CD14-positive monocyte (primary cell): Measurements from ENCODE around the gene FAM240A. TPM values are rescaled to one million over a fixed set of nuclear protein-coding genes. Genes with fewer than 3 reads are reported as not detected.

Source experiments
- DNase-seq, 3 donors: peaks; one replicate each; pipeline ENCODE4 v3.0.0-alpha.2; 2011 to 2022
- H2AFZ ChIP-seq: 2 replicates; pipeline ENCODE4 v1.6.0; 2012; ENCODE audit warnings: mild to moderate bottlenecking, low read depth, low read length, inconsistent platforms; ENCODE audit not compliant: insufficient read depth, poor library complexity, severe bottlenecking
- H3K27ac ChIP-seq, 2 donors: 1 replicate in 1 of 2; 2 replicates in 1 of 2; pipeline ENCODE4 v1.5.1; 2012 to 2013; ENCODE audit warnings: low read length in 2 of 2, control low read depth in 1 of 2, inconsistent platforms in 1 of 2, low read depth in 1 of 2, mild to moderate bottlenecking in 1 of 2
- H3K27me3 ChIP-seq, 2 donors: one replicate each; pipeline versions ENCODE4 v1.6.0 to v1.6.1; 2011 to 2013; ENCODE audit warnings: low read length in 2 of 2; ENCODE audit not compliant: control insufficient read depth in 2 of 2, insufficient read depth in 2 of 2
- H3K36me3 ChIP-seq, 2 donors: replicated peaks in 1 of 2; 1 replicate in 1 of 2; 2 replicates in 1 of 2; pipeline versions ENCODE4 v1.5.1 to v1.6.1; 2012 to 2013; ENCODE audit warnings: low read length in 2 of 2, control low read depth in 1 of 2, inconsistent platforms in 1 of 2, mild to moderate bottlenecking in 1 of 2; ENCODE audit not compliant: insufficient read depth in 2 of 2, control insufficient read depth in 1 of 2
- H3K4me1 ChIP-seq, 2 donors: 1 replicate in 1 of 2; 2 replicates in 1 of 2; pipeline versions ENCODE4 v1.5.1 to v1.6.1; 2012 to 2013; ENCODE audit warnings: low read length in 2 of 2, control low read depth in 1 of 2, inconsistent platforms in 1 of 2, mild to moderate bottlenecking in 1 of 2, moderate library complexity in 1 of 2; ENCODE audit not compliant: insufficient read depth in 2 of 2, control insufficient read depth in 1 of 2
- H3K4me2 ChIP-seq: replicated peaks from 2 replicates; pipeline ENCODE3; 2012; ENCODE audit warnings: low read length, moderate library complexity, mild to moderate bottlenecking; ENCODE audit not compliant: poor library complexity, severe bottlenecking; ENCODE audit errors: extremely low read depth
- H3K4me3 ChIP-seq, 3 experiments: fragments of 200-600 bp in 1 of 3; sonication (generic) in 1 of 3; replicated peaks in 1 of 3; 1 replicate in 2 of 3; 2 replicates in 1 of 3; pipeline ENCODE4 v1.5.1; 2011 to 2013; ENCODE audit warnings: low read length in 3 of 3, mild to moderate bottlenecking in 3 of 3, control low read depth in 2 of 3, low read depth in 2 of 3, inconsistent platforms in 1 of 3, moderate library complexity in 1 of 3
- H3K79me2 ChIP-seq: 2 replicates; pipeline ENCODE4 v1.6.0; 2012; ENCODE audit warnings: mild to moderate bottlenecking, control low read depth, inconsistent platforms, low read length, moderate library complexity; ENCODE audit not compliant: insufficient read depth
- H3K9ac ChIP-seq: 2 replicates; pipeline ENCODE4 v1.6.0; 2017; ENCODE audit warnings: low read length, mild to moderate bottlenecking; ENCODE audit not compliant: insufficient read depth, poor library complexity, severe bottlenecking
- H3K9me3 ChIP-seq, 2 donors: replicated peaks in 1 of 2; 1 replicate in 1 of 2; 2 replicates in 1 of 2; pipeline versions ENCODE4 v1.5.1 to v1.6.1; 2012 to 2013; ENCODE audit warnings: low read length in 2 of 2, control low read depth in 1 of 2; ENCODE audit not compliant: control insufficient read depth in 1 of 2, insufficient read depth in 1 of 2
- H4K20me1 ChIP-seq: 2 replicates; pipeline ENCODE4 v1.6.0; 2012; ENCODE audit warnings: mild to moderate bottlenecking, low read length, control low read depth, moderate library complexity; ENCODE audit not compliant: insufficient read depth
- H3K27ac Mint-ChIP-seq, 7 donors: one replicate each; pipeline ENCODE4 v1.8.0; 2020; ENCODE audit warnings: mild to moderate bottlenecking in 7 of 7, mixed read lengths in 7 of 7, moderate library complexity in 6 of 7, inconsistent platforms in 2 of 7
- H3K27me3 Mint-ChIP-seq, 3 donors: one replicate each; pipeline ENCODE4 v1.8.0; 2021 to 2022; ENCODE audit warnings: low read depth in 3 of 3, mild to moderate bottlenecking in 3 of 3, mixed read lengths in 3 of 3, moderate library complexity in 3 of 3, inconsistent platforms in 1 of 3
- H3K36me3 Mint-ChIP-seq, 2 donors: one replicate each; pipeline ENCODE4 v1.8.0; 2020; ENCODE audit warnings: mixed read lengths in 2 of 2, inconsistent platforms in 1 of 2, mild to moderate bottlenecking in 1 of 2
- H3K4me1 Mint-ChIP-seq: one replicate; pipeline ENCODE4 v1.8.0; 2020; ENCODE audit warnings: mild to moderate bottlenecking, mixed read lengths
- H3K4me3 Mint-ChIP-seq, 2 donors: one replicate each; pipeline ENCODE4 v1.8.0; 2020; ENCODE audit warnings: mild to moderate bottlenecking in 2 of 2, mixed read lengths in 2 of 2, moderate library complexity in 1 of 2
- H3K9me3 Mint-ChIP-seq, 7 donors: one replicate each; pipeline ENCODE4 v1.8.0; 2020 to 2022; ENCODE audit warnings: mixed read lengths in 7 of 7, mild to moderate bottlenecking in 6 of 7, moderate library complexity in 6 of 7, inconsistent platforms in 2 of 7
- WGBS: methylation state at CpG from one replicate; pipeline ENCODE4 v1.1.5; 2013; ENCODE audit warnings: missing lambda C conversion rate; ENCODE audit not compliant: insufficient coverage; 5-methylcytosine and 5-hydroxymethylcytosine counted together
- intact Hi-C, 2 donors: fragments of 100-400 bp; cut with micrococcal nuclease; formaldehyde crosslinking; loops; one replicate each; pipeline versions ENCODE4 v1.15.0 to v1.15.1; 2023
- polyA plus RNA-seq, 3 donors: library from polyadenylated mRNA; depleted of rRNA in 1 of 3; unstranded in 2 of 3; stranded (reverse) in 1 of 3; fragments of 300-500 nt in 2 of 3; fragments of >200 nt in 1 of 3; fragmentation: Illumina TruSeq in 2 of 3; gene quantifications; 1 replicate in 2 of 3; 2 replicates in 1 of 3; pipeline ENCODE4 v1.2.3, GENCODE V29; 2012 to 2021
- TF ChIP-seq, protein P1 (sequence below): fragments of 200-600 bp; IDR thresholded peaks from one replicate; pipeline ENCODE4 v1.8.0; 2022; ENCODE audit warnings: antibody characterized with exemption, mild to moderate bottlenecking

FAM240A gene
- polyA plus RNA-seq, 3 donors: not detected

GRCh38 chr3:46617941-46618340, 5.6 kb downstream of the FAM240A start:
- Mint-ChIP-seq H3K4me1 (no peaks in the 10 kb centered on the region), H3K9me3 (peaks cover 0 to 4% (median 0%) of the 10 kb centered on the region in 7 donors), H3K27me3 (peaks cover 14 to 36% (median 28%) of the 10 kb centered on the region in 3 donors), H3K4me3 (no peak overlapping the region), H3K27ac (no peak overlapping the region), H3K36me3 (no peaks in the 10 kb centered on the region)
- WGBS: no CpG with 5 or more reads among the region's 3 CpGs
- Histone ChIP-seq H4K20me1 (no peaks in the 10 kb centered on the region), H3K4me2 (no peak overlapping the region), H3K79me2 (no peaks in the 10 kb centered on the region), H2AFZ (no peak overlapping the region), H3K9me3 (no peaks in the 10 kb centered on the region), H3K4me1 (no peaks in the 10 kb centered on the region), H3K4me3 (no peak overlapping the region), H3K27ac (no peak overlapping the region), H3K27me3 (peaks cover 3 to 6% of the 10 kb centered on the region in 2 donors), H3K9ac (no peak overlapping the region), H3K36me3 (no peaks in the 10 kb centered on the region)
- no peak for DNase-seq
- TF ChIP-seq, protein P1, sequence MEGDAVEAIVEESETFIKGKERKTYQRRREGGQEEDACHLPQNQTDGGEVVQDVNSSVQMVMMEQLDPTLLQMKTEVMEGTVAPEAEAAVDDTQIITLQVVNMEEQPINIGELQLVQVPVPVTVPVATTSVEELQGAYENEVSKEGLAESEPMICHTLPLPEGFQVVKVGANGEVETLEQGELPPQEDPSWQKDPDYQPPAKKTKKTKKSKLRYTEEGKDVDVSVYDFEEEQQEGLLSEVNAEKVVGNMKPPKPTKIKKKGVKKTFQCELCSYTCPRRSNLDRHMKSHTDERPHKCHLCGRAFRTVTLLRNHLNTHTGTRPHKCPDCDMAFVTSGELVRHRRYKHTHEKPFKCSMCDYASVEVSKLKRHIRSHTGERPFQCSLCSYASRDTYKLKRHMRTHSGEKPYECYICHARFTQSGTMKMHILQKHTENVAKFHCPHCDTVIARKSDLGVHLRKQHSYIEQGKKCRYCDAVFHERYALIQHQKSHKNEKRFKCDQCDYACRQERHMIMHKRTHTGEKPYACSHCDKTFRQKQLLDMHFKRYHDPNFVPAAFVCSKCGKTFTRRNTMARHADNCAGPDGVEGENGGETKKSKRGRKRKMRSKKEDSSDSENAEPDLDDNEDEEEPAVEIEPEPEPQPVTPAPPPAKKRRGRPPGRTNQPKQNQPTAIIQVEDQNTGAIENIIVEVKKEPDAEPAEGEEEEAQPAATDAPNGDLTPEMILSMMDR: no peak
- intact Hi-C loops: no loop called here

DNA sequence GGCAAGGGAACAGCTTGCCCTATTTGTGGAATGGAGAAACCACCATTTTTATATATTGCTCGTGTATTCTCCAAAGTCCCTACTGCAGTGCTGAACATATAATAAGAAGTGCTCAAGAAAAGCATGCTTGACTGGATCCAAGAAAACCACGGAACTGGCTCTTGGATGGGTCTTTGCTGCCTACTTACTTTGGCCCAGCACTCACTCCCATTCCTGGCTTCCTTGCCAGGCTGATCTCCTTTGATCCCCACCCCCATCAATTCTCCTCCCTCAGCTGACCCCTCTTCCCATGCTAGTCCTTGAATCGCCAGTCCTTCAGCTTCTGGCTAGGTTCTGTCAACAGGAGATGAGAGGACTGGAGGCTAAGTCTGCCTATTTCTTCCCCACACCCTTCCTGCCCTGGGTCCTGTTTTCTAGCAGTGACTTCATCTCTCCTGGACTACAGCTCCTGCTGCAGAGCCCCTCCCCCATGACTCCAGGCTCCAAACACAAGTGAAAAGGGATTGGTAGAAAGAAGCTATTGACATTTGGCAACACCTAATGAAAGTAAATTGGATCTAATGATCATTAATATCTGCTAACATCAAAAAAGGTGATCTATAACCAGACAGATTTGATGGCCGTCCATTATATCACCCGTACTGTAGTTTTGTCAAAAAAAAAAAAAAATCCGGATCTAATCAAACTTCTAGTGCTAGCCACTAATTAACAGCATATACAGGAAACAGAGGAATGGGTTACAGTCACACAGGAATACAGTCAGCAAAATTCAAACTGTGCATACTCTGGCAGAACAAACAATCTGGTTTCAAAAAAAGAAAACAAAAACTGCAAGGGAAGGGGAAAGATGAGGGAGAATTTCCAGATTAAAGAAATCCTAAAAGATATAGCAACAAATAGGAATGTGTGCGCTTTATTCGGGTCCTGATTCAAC, 7.8 kb downstream of the FAM240A start:
- H3K27me3 ChIP-seq: peaks cover 3 to 5% of the 10 kb centered on the region in 2 donors
- no peak for DNase-seq
- H3K9ac ChIP-seq: no peak overlapping the region
- H3K27me3 Mint-ChIP-seq: peaks cover 14 to 39% (median 30%) of the 10 kb centered on the region in 3 donors
- H3K9me3 Mint-ChIP-seq: peaks cover 0 to 6% (median 0%) of the 10 kb centered on the region in 7 donors
- H2AFZ ChIP-seq: no peak overlapping the region
- no peaks in the 10 kb centered on the region for H3K4me1 Mint-ChIP-seq
- no peaks in the 10 kb centered on the region for H3K36me3 Mint-ChIP-seq
- intact Hi-C loops: loop anchor here in 1 of 2 donors (5.0 kb wide), 1 partner anchor 128 kb away; no protein-coding TSS in a partner anchor
- no peak overlapping the region for H3K27ac Mint-ChIP-seq
- no peaks in the 10 kb centered on the region for H3K9me3 ChIP-seq
- TF ChIP-seq, protein P1: no peak
- H3K79me2 ChIP-seq: no peaks in the 10 kb centered on the region
- no peak overlapping the region for H3K4me2 ChIP-seq
- no peaks in the 10 kb centered on the region for H3K4me1 ChIP-seq
- H3K4me3 ChIP-seq: no peak overlapping the region
- no peaks in the 10 kb centered on the region for H3K36me3 ChIP-seq
- no peak overlapping the region for H3K4me3 Mint-ChIP-seq
- no peak overlapping the region for H3K27ac ChIP-seq
- WGBS: 100% methylated on average over 1 of the region's 8 CpGs
- H4K20me1 ChIP-seq: no peaks in the 10 kb centered on the region
